Germinal center (tissue), 1 donor: ENCODE measurements around the gene NLGN4X.

Source experiments
- DNase-seq: peaks from one replicate; pipeline ENCODE4 v3.0.0; 2012; ENCODE audit warnings: mixed read lengths, low spot score

The NLGN4X gene

DNA sequence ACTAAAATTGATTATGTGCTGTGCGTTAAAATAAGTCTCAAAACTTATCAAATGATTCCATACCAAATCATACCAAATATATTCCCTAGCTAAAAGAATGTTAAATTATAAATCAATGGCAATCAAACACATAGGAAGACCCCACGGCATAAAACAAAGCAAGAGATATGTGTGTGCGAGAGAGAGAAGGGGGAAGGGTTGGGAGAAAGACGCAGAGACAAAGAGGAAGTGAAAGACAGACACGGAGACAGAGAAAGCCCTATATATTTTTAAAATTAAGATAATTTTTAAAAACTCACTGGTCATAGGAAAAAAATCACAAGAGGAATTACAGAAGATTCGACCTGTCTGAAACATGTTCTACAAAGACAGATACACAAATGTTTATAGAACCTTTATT, 371.4 kb downstream of the NLGN4X start:
- no peak for DNase-seq

DNA sequence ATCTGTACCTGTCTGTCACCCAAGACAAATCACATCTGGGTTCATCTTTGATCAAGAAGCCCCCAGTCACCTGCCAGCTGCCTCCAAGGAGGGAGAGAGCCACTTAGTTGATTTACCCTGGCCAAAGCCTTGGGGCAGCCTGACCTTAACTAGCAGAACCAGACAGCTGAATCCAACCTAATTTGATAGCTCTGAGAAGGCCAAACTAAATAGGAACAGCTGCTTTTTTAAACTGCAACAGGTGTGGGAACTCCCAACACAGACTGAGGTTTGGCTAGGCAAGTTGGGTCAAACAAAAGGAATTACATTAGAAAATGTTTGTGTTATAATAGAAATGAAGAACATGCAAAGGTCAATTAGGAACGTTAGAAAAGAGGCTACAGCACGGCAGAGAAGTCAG, 375.7 kb downstream of the NLGN4X start:
- DNase-seq, result no peak

DNA sequence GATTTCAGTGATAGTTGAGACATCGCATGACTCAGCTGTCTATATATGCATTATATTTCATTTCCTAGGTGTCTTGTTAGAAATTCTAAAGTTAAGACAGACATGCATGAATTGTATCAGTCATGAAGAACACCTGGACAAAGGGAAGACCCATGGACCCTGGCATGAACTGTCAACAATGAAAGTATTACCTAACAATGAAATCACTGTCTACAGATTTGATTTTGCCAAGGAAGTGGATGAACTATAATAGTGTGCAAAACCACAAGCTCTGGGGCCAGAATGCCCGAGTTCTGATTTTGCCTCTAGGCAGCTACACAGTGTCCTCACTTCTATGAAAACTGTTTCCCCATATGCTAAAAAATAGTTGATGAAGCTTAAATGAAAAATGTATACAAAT, 386.1 kb downstream of the NLGN4X start:
- no peak for DNase-seq
